Thyroid gland (tissue), 4 donors: ENCODE data around the gene LHFPL2.

ENCODE experiments used
- CTCF ChIP-seq, 6 experiments: fragments of 200-600 bp in 3 of 6; fragments of 450-650 bp in 3 of 6; sonication (generic) in 3 of 6; IDR thresholded peaks; one replicate each; pipeline ENCODE4 v1.5.1; 2016 to 2019; ENCODE audit warnings: antibody characterized with exemption in 6 of 6, mild to moderate bottlenecking in 2 of 6, inconsistent platforms in 1 of 6, moderate library complexity in 1 of 6
- POLR2A ChIP-seq, 2 donors: fragments of 450-650 bp; IDR thresholded peaks; one replicate each; pipeline ENCODE4 v1.6.1; 2017; ENCODE audit warnings: antibody characterized with exemption in 2 of 2, mild to moderate bottlenecking in 2 of 2, moderate library complexity in 1 of 2

- no peak for TF ChIP-seq CTCF (IDR thresholded peaks at IDR 0.05)
- no peak for TF ChIP-seq POLR2A (IDR thresholded peaks at IDR 0.05)
Measured at GRCh38 chr5:78666041-78666444, 17.5 kb upstream of the LHFPL2 start.
